SJSA1 (cell line): ENCODE results near the gene EED. TPM values are rescaled to one million over a fixed set of nuclear protein-coding genes. Genes with fewer than 3 reads are reported as not detected.

ENCODE experiments used
- DNase-seq, 2 experiments: peaks; one replicate each; pipeline ENCODE4 v3.0.0-alpha.2; 2015 to 2020; ENCODE audit warnings: low spot score in 2 of 2, low read depth in 1 of 2
- H3K27ac ChIP-seq: fragments of 250-450 bp; sonication (Bioruptor Pico); 2 replicates; pipeline ENCODE4 v1.5.1; 2020; ENCODE audit warnings: mild to moderate bottlenecking, moderate library complexity
- H3K27me3 ChIP-seq: fragments of 250-450 bp; sonication (Bioruptor Pico); replicated peaks from 2 replicates; pipeline ENCODE4 v1.5.1; 2020; ENCODE audit warnings: mild to moderate bottlenecking, moderate library complexity
- H3K36me3 ChIP-seq: fragments of 250-450 bp; sonication (Bioruptor Pico); 2 replicates; pipeline ENCODE4 v1.5.1; 2020; ENCODE audit warnings: mild to moderate bottlenecking
- H3K4me1 ChIP-seq: fragments of 250-450 bp; sonication (Bioruptor Pico); replicated peaks from 2 replicates; pipeline ENCODE4 v1.6.1; 2021; ENCODE audit warnings: mild to moderate bottlenecking
- H3K4me3 ChIP-seq: fragments of 250-450 bp; sonication (Bioruptor Pico); 2 replicates; pipeline ENCODE4 v1.5.1; 2020; ENCODE audit warnings: mild to moderate bottlenecking
- H3K9me3 ChIP-seq: fragments of 250-450 bp; sonication (Bioruptor Pico); replicated peaks from 2 replicates; pipeline ENCODE4 v1.5.1; 2020; ENCODE audit warnings: mild to moderate bottlenecking
- total RNA-seq: library from RNA; depleted of rRNA; stranded (reverse); fragments of >200 nt; shearing (Covaris generic); gene quantifications from 2 replicates; pipeline ENCODE4 v1.2.3, GENCODE V29; 2014; rRNA removed

Gene EED
- total RNA-seq: 7.1 and 17.8 TPM in 2 replicates

- peak within 1 kb of the TSS; percentile 98 for H3K27ac ChIP-seq
- 0 out of 2 replicates have a peak, but pooled peaks cover 4% of the 10 kb centered on the region for H3K36me3 ChIP-seq
- H3K27me3 ChIP-seq: no peaks in the 10 kb centered on the region
- peak; percentile 91 to 92 for DNase-seq
- H3K9me3 ChIP-seq: no peaks in the 10 kb centered on the region
- H3K4me3 ChIP-seq: peak within 1 kb of the TSS; percentile 78
- peaks cover 4% of the 10 kb centered on the region; the same call in 1 of the 2 replicates for H3K4me1 ChIP-seq
These were observed at the start of gene EED for GRCh38 chr11:86244522-86245368. EED (plus strand) TSS chr11:86244753; CDS start chr11:86245230, 477 bp downstream.

GRCh38 chr11:86194998-86195397 lies 49.6 kb upstream of the EED start:
- Histone ChIP-seq H3K4me1 (peaks cover 7% of the 10 kb centered on the region), H3K27me3 (no peaks in the 10 kb centered on the region), H3K4me3 (no peak overlapping the region), H3K27ac (no peak overlapping the region), H3K9me3 (no peaks in the 10 kb centered on the region), H3K36me3 (no peaks in the 10 kb centered on the region)
- no peak for DNase-seq

- H3K27ac ChIP-seq: no peak overlapping the region
- no peaks in the 10 kb centered on the region for H3K27me3 ChIP-seq
- H3K4me1 ChIP-seq: peaks cover 7% of the 10 kb centered on the region
- H3K4me3 ChIP-seq: no peak overlapping the region
- no peaks in the 10 kb centered on the region for H3K9me3 ChIP-seq
- no peaks in the 10 kb centered on the region for H3K36me3 ChIP-seq
- no peak for DNase-seq
These were observed 48.4 kb upstream of the EED start for GRCh38 chr11:86196085-86196696.

- Histone ChIP-seq H3K4me3 (no peak overlapping the region), H3K27me3 (no peaks in the 10 kb centered on the region), H3K27ac (no peak overlapping the region), H3K4me1 (peaks cover 7% of the 10 kb centered on the region), H3K36me3 (no peaks in the 10 kb centered on the region), H3K9me3 (no peaks in the 10 kb centered on the region)
- DNase-seq: no peak
These were observed 47.6 kb upstream of the EED start for GRCh38 chr11:86196913-86197312.

- Histone ChIP-seq H3K4me1 (peaks cover 7% of the 10 kb centered on the region), H3K36me3 (no peaks in the 10 kb centered on the region), H3K4me3 (no peak overlapping the region), H3K9me3 (no peaks in the 10 kb centered on the region), H3K27ac (no peak overlapping the region), H3K27me3 (no peaks in the 10 kb centered on the region)
- no peak for DNase-seq
These were observed 47.1 kb upstream of the EED start for GRCh38 chr11:86197448-86197847.

GRCh38 chr11:86198139-86198538 lies 46.4 kb upstream of the EED start:
- no peak for DNase-seq
- H3K4me1 ChIP-seq: peaks cover 3% of the 10 kb centered on the region
- no peaks in the 10 kb centered on the region for H3K27me3 ChIP-seq
- H3K4me3 ChIP-seq: no peak overlapping the region
- no peaks in the 10 kb centered on the region for H3K36me3 ChIP-seq
- H3K9me3 ChIP-seq: no peaks in the 10 kb centered on the region
- no peak overlapping the region for H3K27ac ChIP-seq

GRCh38 chr11:86199354-86199753 lies 45.2 kb upstream of the EED start:
- no peak for DNase-seq
- Histone ChIP-seq H3K9me3 (no peaks in the 10 kb centered on the region), H3K4me1 (no peaks in the 10 kb centered on the region), H3K36me3 (no peaks in the 10 kb centered on the region), H3K4me3 (no peak overlapping the region), H3K27ac (no peak overlapping the region), H3K27me3 (no peaks in the 10 kb centered on the region)

- DNase-seq: no peak
- H3K27ac ChIP-seq: no peak overlapping the region
- no peaks in the 10 kb centered on the region for H3K27me3 ChIP-seq
- no peak overlapping the region for H3K4me3 ChIP-seq
- H3K9me3 ChIP-seq: no peaks in the 10 kb centered on the region
- H3K4me1 ChIP-seq: no peaks in the 10 kb centered on the region
- H3K36me3 ChIP-seq: no peaks in the 10 kb centered on the region
These were observed 43.1 kb upstream of the EED start for GRCh38 chr11:86201371-86201884.

GRCh38 chr11:86202013-86202336 lies 42.6 kb upstream of the EED start:
- Histone ChIP-seq H3K27me3 (no peaks in the 10 kb centered on the region), H3K9me3 (no peaks in the 10 kb centered on the region), H3K4me3 (no peak overlapping the region), H3K27ac (no peak overlapping the region), H3K4me1 (no peaks in the 10 kb centered on the region), H3K36me3 (no peaks in the 10 kb centered on the region)
- no peak for DNase-seq

- no peak for DNase-seq
- no peak overlapping the region for H3K27ac ChIP-seq
- no peak overlapping the region for H3K4me3 ChIP-seq
- H3K27me3 ChIP-seq: no peaks in the 10 kb centered on the region
- H3K9me3 ChIP-seq: no peaks in the 10 kb centered on the region
- H3K36me3 ChIP-seq: no peaks in the 10 kb centered on the region
- H3K4me1 ChIP-seq: no peaks in the 10 kb centered on the region
These were observed 40.2 kb upstream of the EED start for GRCh38 chr11:86204356-86204755.

GRCh38 chr11:86205421-86206336 lies 38.9 kb upstream of the EED start:
- Histone ChIP-seq H3K36me3 (no peaks in the 10 kb centered on the region), H3K27ac (no peak overlapping the region), H3K27me3 (no peaks in the 10 kb centered on the region), H3K4me1 (no peaks in the 10 kb centered on the region), H3K9me3 (no peaks in the 10 kb centered on the region), H3K4me3 (no peak overlapping the region)
- DNase-seq: no peak

- no peaks in the 10 kb centered on the region for H3K4me1 ChIP-seq
These were observed 38.2 kb upstream of the EED start for GRCh38 chr11:86206337-86206695.

GRCh38 chr11:86207413-86207812 lies 37.1 kb upstream of the EED start:
- no peak overlapping the region for H3K27ac ChIP-seq
- H3K9me3 ChIP-seq: no peaks in the 10 kb centered on the region
- no peaks in the 10 kb centered on the region for H3K27me3 ChIP-seq
- H3K4me3 ChIP-seq: no peak overlapping the region
- no peaks in the 10 kb centered on the region for H3K4me1 ChIP-seq
- no peaks in the 10 kb centered on the region for H3K36me3 ChIP-seq
- DNase-seq: no peak

More at GRCh38 chr11:86206337-86206695, 38.2 kb upstream of the EED start:
- Histone ChIP-seq H3K27me3 (no peaks in the 10 kb centered on the region), H3K27ac (no peak overlapping the region), H3K4me3 (no peak overlapping the region), H3K9me3 (no peaks in the 10 kb centered on the region), H3K36me3 (no peaks in the 10 kb centered on the region)
- DNase-seq: no peak
